Thyroid gland (tissue), 4 donors: ENCODE data around the gene FES.

Source experiments
- CTCF ChIP-seq, 6 experiments: fragments of 200-600 bp in 3 of 6; fragments of 450-650 bp in 3 of 6; sonication (generic) in 3 of 6; IDR thresholded peaks; one replicate each; pipeline ENCODE4 v1.5.1; 2016 to 2019; ENCODE audit warnings: antibody characterized with exemption in 6 of 6, mild to moderate bottlenecking in 2 of 6, inconsistent platforms in 1 of 6, moderate library complexity in 1 of 6
- POLR2A ChIP-seq, 2 donors: fragments of 450-650 bp; IDR thresholded peaks; one replicate each; pipeline ENCODE4 v1.6.1; 2017; ENCODE audit warnings: antibody characterized with exemption in 2 of 2, mild to moderate bottlenecking in 2 of 2, moderate library complexity in 1 of 2

GRCh38 chr15:90942354-90943120 is 58.2 kb downstream of the FES start:
- TF ChIP-seq CTCF (IDR thresholded peaks at IDR 0.05) (no peak), POLR2A (IDR thresholded peaks at IDR 0.05) (no peak)
